ENCODE data around the gene TM7SF2. TPM values are rescaled to one million over a fixed set of nuclear protein-coding genes. Genes with fewer than 3 reads are reported as not detected.

TM7SF2 gene
- 5.2 and 10.9 TPM in 2 replicates for total RNA-seq

GRCh38 chr11:65111744-65112545 lies at the start of gene TM7SF2:
TM7SF2 (plus strand) TSS chr11:65111872; CDS start chr11:65112016, 144 bp downstream.

DNA sequence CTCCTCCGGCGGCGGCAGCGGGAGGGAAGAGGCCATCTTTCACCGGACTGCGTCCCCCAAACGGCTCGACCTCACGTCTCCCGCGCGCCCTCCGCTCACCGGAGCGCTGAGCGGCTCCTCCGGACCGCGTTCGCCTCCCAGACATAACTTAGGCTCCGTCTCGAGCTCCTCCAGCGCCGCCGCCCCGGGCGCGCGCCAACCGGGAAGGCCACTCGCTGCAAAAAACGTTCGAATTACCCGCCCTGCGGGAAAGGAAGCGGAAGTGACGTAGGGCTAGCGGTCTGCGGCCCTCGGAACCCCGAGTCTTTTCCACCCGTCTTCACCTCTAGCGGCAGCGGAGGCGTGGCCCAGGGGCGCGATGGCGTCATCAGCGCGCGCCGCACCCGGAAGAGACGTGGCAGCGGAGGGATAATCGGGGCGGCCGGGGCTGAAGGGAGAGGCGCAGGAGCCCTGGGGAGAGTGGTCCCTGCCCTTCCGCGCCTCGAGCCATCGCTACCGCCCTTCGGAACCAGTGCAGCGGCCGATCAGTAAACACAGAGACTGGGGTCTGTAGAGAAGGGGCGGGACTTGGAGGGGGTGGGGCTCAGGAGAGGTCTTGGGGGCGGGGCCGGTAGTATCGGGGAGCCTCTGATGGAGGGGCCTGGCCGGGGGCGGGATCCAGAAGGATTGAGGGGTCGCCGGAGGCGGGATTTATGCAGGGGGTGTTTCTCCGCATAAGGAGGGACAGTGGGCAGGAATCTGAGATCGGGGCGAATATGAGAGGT lies 27.7 kb upstream of the TM7SF2 start, which contains the start of the genes CDCA5 and ZFPL1:
TSS of gene CDCA5 (minus strand) at position 207 of the 764 bp plus-strand sequence. CDS start at position 145, 62 bp downstream.
TSS of gene ZFPL1 (plus strand) at position 389 of the 764 bp plus-strand sequence. CDS start 477 bp downstream, outside the sequence.

DNA sequence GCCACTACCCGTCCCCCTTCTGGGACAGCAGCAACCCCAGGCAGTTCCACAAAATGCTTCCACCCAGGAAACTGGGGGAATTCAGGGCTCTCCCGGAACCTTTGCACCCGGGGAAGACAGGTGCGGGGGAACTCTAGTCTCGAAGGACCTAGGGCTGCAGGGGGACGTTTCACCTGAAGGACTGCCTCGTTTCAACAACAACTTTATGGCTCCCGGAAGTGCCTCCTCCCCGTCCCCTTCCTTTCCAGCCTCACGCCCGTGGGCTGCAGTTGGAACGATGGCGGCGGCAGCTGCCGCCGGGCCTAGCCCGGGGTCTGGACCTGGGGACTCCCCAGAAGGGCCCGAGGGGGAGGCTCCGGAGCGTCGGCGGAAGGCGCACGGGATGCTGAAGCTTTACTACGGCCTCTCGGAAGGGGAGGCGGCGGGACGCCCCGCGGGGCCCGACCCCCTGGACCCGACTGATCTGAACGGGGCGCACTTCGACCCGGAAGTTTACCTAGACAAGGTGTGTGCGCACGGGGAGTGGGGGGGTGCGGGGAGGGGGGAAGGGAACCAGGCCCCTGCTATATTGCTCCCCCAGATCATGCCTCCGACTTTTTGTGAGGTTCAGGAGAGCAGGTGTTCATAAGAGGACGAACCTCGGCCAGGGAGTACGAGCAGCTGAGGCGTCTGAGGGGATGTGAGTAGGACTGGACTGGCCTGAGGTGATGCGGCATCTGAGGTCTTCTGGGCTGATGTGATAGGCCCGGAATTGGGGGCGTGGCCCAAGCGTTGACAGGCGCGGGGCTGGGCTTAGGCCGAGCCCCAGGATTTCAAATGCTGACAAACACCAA lies 15.5 kb upstream of the TM7SF2 start, which contains the start of gene VPS51:
TSS of gene VPS51 (plus strand) at position 241 of the 833 bp plus-strand sequence. CDS start at position 278, 37 bp downstream.

DNA sequence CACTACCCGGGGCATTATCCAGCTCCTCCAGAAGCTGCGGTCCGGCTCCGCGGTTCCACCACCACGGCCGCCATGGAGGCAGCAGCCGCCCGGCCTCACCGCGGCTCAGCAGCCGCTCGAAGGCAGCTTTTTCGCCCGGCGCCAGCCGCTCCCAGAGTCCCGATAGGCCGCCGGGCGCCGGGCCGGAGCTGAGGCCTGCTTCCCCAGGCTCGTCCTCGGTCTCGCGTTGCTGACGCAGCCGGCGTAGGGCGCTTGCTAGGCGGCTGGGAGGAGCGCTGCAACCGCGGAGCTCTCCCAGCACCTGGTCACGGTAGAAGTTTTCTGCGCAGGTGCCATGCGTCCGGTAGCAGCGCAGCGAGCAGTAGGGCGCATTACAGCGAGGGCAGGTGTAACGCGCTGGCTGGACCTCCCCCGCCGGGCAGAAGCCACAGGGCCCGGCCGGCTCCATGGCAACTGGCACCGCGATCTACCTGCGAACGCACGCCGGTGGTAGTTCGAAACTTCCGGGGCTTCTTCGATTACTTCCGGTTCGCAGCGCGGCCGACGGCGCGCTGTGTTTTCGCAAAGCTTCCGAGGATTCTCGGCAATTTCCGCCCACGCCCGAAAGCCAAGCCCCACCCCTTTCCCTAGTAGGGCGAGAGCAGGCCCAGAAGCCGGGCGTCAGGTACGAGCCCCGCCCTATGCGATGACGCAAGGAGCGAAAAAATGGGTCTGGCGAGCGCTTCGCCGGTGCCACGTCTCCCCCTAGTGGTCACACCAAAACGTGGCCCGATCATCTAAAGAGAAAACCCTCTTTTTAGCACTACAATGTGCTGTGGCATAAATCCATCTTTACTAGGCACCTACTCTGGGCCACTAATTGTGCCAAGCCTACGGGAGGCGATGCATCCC lies 5.8 kb downstream of the TM7SF2 start, which contains the start of gene ZNHIT2:
TSS of gene ZNHIT2 (minus strand) at position 496 of the 891 bp plus-strand sequence. CDS start at position 448, 48 bp downstream.

DNA sequence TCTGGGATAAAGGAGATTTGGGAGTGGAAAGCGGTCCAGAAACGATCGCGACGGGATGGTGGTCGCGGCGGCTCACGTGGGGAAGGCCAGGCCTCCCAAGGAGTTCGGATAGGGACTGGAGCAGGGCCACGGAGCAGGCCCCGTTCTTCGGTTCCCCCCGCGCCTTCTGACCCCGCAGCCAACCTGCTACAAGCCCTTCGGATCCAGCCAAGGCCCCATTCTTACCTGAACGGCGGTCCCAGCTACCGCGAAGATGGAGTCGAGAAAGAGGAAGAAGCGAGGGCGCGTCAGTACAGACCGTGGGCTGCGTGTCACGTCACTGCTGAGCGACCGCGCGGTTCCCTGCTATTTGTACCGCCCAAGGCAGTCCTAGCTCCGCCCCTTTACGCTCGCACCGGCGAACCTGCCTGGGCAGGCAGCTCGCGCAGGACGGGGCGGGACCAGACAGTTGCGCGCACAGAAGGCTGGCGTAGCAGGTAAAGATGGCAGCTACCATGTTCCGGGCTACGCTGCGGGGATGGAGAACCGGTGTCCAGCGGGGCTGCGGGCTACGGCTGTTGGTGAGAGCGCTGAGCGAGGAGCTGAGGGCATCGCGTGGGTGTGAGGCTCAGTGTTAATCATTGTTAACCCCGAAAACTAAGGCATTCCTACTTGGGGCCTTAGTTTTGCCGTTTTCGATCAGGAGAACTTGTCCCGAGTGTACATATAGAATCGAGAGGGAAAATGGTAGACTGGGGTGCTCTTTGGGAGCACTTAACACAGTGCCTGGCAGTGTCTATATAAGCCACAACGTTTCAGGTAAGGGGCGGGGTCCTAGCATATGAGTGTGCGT lies 10.4 kb downstream of the TM7SF2 start, which contains the start of the genes FAU and MRPL49:
TSS of gene FAU (minus strand) at position 270 of the 832 bp plus-strand sequence. CDS start 321 bp downstream, outside the sequence.
TSS of gene MRPL49 (plus strand) at position 457 of the 832 bp plus-strand sequence. CDS start at position 483, 26 bp downstream.

GRCh38 chr11:65134240-65134951 lies 22.7 kb downstream of the TM7SF2 start, which contains the start of gene SYVN1:
SYVN1 (minus strand) TSS chr11:65134519; CDS start chr11:65133601, 918 bp downstream.

Other genes with a start within 250 kb of the TM7SF2 start
- gene EHD1, start 233.3 kb upstream of the TM7SF2 start, total RNA-seq, result 56.6 and 151 TPM in 2 replicates
- gene ATG2A, start 194.7 kb upstream of the TM7SF2 start, total RNA-seq, result 10.1 and 11.2 TPM in 2 replicates
- gene PPP2R5B, start 187.2 kb upstream of the TM7SF2 start, total RNA-seq, result 5.8 and 6.4 TPM in 2 replicates
- not detected in 2 replicates for gene GPHA2, start 176.0 kb upstream of the TM7SF2 start, total RNA-seq
- not detected in 2 replicates for gene MAJIN, start 139.8 kb upstream of the TM7SF2 start, total RNA-seq
- gene BATF2, start 114.9 kb upstream of the TM7SF2 start, total RNA-seq, result 0.26 and 0.63 TPM in 2 replicates
- gene ARL2, start 97.7 kb upstream of the TM7SF2 start, total RNA-seq, result 91.1 and 126 TPM in 2 replicates
- gene SNX15, start 84.4 kb upstream of the TM7SF2 start, total RNA-seq, result 8.4 and 15.0 TPM in 2 replicates
- gene SAC3D1, start 70.7 kb upstream of the TM7SF2 start, total RNA-seq, result 7.9 and 8.5 TPM in 2 replicates
- gene NAALADL1, start 53.3 kb upstream of the TM7SF2 start, total RNA-seq, result 35.3 and 38.0 TPM in 2 replicates
- 0.34 and 1.6 TPM in 2 replicates for gene CDCA5, start 27.8 kb upstream of the TM7SF2 start, total RNA-seq
- 26.0 and 32.2 TPM in 2 replicates for gene ZFPL1, start 27.6 kb upstream of the TM7SF2 start, total RNA-seq
- 200 and 290 TPM in 2 replicates for gene VPS51, start 15.7 kb upstream of the TM7SF2 start, total RNA-seq
- gene ZNHIT2, start 5.8 kb downstream of the TM7SF2 start, total RNA-seq, result 6.4 and 6.6 TPM in 2 replicates
- 487 and 512 TPM in 2 replicates for gene FAU, start 10.3 kb downstream of the TM7SF2 start, total RNA-seq
- 25.3 and 35.5 TPM in 2 replicates for gene MRPL49, start 10.4 kb downstream of the TM7SF2 start, total RNA-seq
- gene SYVN1, start 22.6 kb downstream of the TM7SF2 start, total RNA-seq, result 9.5 and 15.5 TPM in 2 replicates
- gene SPDYC, start 58.4 kb downstream of the TM7SF2 start, total RNA-seq, result not detected in 2 replicates
- 64.3 and 93.6 TPM in 2 replicates for gene CAPN1, start 70.1 kb downstream of the TM7SF2 start, total RNA-seq
- 0.69 and 3.5 TPM in 2 replicates for gene POLA2, start 150.1 kb downstream of the TM7SF2 start, total RNA-seq
- 15.6 and 33.7 TPM in 2 replicates for gene CDC42EP2, start 203.0 kb downstream of the TM7SF2 start, total RNA-seq
- 25.0 and 27.0 TPM in 2 replicates for gene DPF2, start 222.0 kb downstream of the TM7SF2 start, total RNA-seq
- under 0.01 TPM in 2 replicates for gene TIGD3, start 242.9 kb downstream of the TM7SF2 start, total RNA-seq

Measured in bronchial smooth muscle cell (primary cell).